GM12801 (cell line): Measurements from ENCODE around the gene RSBN1L.

Source experiments
- TF ChIP-seq, protein P1 (sequence below): IDR thresholded peaks from one replicate; pipeline ENCODE4 v1.5.1; 2011; ENCODE audit warnings: control low read depth; ENCODE audit not compliant: insufficient read length; ENCODE audit errors: extremely low read depth

The RSBN1L gene

DNA sequence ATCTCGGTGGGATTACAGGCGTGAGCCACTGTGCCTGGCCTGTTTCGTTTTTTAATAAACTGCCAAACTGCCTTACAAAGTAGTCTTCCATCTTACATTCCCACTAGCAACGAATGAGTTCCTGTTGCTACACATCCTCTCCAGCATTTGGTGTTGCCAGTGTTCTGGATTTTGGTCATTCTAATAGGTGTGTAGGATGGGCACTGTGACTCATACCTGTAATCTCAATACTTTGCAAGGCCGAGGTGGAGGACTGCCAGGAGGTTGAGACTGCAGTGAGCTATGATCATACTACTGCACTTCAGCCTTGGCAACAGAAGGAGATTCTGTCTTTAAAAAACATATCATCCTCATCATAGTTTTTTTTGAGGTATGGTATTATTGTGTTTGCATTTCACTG, 21.4 kb upstream of the RSBN1L start:
- TF ChIP-seq, protein P1, sequence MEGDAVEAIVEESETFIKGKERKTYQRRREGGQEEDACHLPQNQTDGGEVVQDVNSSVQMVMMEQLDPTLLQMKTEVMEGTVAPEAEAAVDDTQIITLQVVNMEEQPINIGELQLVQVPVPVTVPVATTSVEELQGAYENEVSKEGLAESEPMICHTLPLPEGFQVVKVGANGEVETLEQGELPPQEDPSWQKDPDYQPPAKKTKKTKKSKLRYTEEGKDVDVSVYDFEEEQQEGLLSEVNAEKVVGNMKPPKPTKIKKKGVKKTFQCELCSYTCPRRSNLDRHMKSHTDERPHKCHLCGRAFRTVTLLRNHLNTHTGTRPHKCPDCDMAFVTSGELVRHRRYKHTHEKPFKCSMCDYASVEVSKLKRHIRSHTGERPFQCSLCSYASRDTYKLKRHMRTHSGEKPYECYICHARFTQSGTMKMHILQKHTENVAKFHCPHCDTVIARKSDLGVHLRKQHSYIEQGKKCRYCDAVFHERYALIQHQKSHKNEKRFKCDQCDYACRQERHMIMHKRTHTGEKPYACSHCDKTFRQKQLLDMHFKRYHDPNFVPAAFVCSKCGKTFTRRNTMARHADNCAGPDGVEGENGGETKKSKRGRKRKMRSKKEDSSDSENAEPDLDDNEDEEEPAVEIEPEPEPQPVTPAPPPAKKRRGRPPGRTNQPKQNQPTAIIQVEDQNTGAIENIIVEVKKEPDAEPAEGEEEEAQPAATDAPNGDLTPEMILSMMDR, result no peak

DNA sequence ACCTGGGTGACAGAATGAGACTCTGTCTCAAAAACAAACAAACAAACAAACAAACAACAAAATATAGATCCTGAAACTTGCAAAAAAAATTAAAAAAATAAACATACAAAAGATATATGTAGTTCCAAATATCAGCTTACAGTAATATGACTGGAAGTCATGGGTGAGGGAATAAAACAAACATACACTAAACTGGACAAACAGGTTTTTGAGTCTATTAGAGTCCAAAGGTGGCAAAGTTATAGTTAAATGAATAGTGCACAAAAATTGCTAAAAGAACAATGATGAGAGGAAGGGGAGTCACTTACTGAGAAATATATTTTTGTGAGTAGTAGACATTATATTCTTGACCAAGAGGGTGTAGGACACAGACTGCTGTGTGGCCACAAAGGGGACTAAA, 16.7 kb upstream of the RSBN1L start:
- TF ChIP-seq, protein P1, result no peak

DNA sequence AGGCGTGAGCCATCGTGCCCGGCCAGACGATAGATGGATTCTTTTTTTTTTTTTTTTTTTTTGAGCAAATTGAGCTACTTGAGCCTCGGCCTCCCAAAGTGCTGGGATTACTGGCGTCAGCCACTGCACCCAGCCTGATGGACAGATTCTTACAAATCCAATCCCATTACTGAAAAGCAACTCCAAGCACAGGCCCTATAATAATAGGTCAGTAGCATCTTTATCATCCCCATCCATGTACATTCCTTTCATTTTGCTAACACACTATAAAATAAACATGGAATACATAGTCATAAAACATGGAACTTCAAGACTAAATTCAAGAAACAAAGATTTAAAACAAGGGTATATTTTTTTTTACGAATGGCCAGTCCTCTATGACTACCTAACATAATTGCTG, 16.0 kb upstream of the RSBN1L start:
- TF ChIP-seq, protein P1, result no peak

DNA sequence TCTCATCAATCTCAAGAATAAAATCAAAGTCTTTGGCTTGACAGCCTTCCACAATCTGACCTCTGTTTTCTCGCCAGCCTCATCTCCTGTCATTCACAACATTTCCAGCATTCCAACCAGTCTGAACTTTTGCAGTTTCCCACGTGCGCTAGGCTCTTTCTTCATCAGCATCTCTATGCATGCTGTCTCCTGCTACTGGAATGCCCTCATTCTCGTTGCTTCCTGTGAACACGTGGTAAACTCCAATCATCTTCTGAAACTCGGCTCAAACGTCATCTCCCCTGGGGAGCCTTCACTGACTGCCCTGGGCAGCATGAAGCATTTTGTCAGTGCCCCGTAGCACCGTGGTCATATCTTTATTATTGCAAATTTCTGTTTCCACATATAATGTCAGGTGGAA, 12.2 kb upstream of the RSBN1L start:
- TF ChIP-seq, protein P1, result no peak

DNA sequence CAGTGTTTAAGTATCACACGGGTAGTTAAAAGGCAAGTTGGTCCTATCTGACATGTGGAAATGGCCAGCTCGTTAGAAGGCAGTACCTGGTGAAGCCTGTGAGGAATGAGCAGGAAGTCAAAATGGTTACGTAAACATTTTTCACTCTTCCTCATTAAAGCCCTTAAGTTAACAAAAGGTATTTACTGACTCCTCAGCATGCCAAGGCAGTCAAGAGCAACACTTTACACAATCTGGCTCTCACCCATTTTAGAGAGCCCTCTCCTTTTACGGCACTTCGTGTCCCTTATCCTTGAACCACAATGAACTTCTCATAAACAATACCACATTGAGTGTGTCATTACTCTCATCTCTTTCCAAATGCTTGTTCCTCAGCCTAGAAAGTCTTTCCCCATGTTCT, 11.0 kb upstream of the RSBN1L start:
- TF ChIP-seq, protein P1, result no peak

DNA sequence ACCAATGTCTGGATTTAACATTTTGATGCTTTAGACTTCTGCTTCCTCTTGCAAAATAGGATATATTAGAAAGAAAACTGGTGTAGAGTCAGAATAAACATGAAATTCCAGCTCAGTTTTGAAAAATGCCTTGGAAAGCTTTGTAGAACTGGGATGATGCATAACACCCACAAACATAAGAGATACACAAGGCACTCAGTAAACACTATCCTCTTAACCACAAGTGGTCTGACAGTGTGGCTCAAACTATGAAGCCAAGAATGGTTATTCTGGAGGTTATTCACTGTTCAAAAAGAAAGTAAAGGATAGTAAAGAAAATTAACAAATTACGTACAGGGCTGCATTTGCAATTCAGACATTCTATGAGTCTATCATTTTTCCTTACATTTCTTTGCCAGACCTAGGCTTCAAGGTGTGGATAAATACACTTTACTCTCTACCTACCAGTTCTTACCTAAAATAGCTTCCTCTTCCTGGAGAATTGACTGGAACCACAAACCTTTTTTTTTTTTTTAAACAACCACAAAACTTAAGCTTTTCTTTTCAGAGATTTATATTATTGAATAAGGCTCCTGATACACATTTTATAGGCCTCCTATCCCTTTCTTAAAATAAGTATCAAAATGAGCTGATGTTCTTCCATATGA, 9.0 kb upstream of the RSBN1L start:
- TF ChIP-seq, protein P1, result no peak

DNA sequence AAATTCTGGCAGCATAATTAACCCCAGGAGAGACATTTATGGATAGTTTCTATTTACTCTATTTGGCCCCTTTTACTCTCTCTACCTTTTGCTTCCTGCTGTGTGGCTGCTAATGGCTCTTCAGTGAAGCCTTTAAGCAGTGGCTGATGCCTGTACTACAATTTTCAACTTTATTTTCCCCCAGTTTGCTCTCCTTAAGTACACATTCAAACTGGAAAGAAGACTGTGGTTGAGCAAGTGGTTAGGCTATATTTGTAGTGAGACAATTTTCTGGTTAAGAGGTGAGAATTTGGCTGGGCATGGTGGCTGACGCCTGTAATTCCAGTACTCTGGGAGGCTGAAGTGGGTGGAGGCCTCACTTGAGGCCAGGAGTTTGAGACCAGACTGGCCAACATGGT, 8.5 kb upstream of the RSBN1L start:
- TF ChIP-seq, protein P1, result no peak
